ENCODE results near the gene LHFPL4. TPM values are rescaled to one million over a fixed set of nuclear protein-coding genes. Genes with fewer than 3 reads are reported as not detected.
"Not testable (repeated sequence)": the region's sequence is repeated elsewhere in the genome, so short reads cannot be mapped to it uniquely, and the experiment has no call there.

LHFPL4 gene
- total and polyA plus RNA-seq, 2 of the 8 experiments (the other 6 are each of a cell fraction or from before 2014, with no cell fraction given): 5.0 to 16.9 TPM

- H3K18ac ChIP-seq (ENCODE audit: extremely low read depth, low read length); H3K4ac ChIP-seq (replicated peaks; ENCODE audit: insufficient read length, low read depth, low read length); H3K9ac ChIP-seq (replicated peaks in 1 of 4; ENCODE audit: extremely low read depth in 1 of 4, low read depth in 3 of 4, low read length in 3 of 4); H4K91ac ChIP-seq (replicated peaks; ENCODE audit: insufficient read length, low read length); H2BK120ac ChIP-seq (replicated peaks; ENCODE audit: low read depth, low read length); H3K14ac ChIP-seq (ENCODE audit: insufficient read length); H3K9me3 ChIP-seq (ENCODE audit: insufficient read depth in 2 of 2, low read depth in 1 of 2, low read length in 1 of 2); H3K23me2 ChIP-seq (ENCODE audit: low read depth, low read length); H2BK15ac ChIP-seq (ENCODE audit: low read length); H2AFZ ChIP-seq (ENCODE audit: low read length); H4K5ac ChIP-seq (ENCODE audit: insufficient read length, low read depth, low read length); H2BK12ac ChIP-seq (ENCODE audit: low read depth, low read length); H4K20me1 ChIP-seq (replicated peaks in 1 of 2; ENCODE audit: control insufficient read depth in 1 of 2, insufficient read depth in 2 of 2, low read length in 2 of 2); H3K36me3 ChIP-seq (ENCODE audit: control insufficient read depth in 2 of 4, insufficient read depth in 4 of 4, low read length in 3 of 4); H2BK20ac ChIP-seq (ENCODE audit: low read length); FAIRE-seq; H3K23ac ChIP-seq (ENCODE audit: insufficient read length); H3K79me1 ChIP-seq (ENCODE audit: low read depth, low read length); DNase-seq (ENCODE audit: low read depth in 1 of 2, low spot score in 2 of 2); H2BK5ac ChIP-seq (ENCODE audit: low read depth, low read length); H2AK5ac ChIP-seq (ENCODE audit: low read depth, low read length); H3K4me1 ChIP-seq (replicated peaks in 1 of 4; ENCODE audit: control insufficient read depth in 3 of 4, insufficient read depth in 4 of 4, low read length in 3 of 4); H4K8ac ChIP-seq (ENCODE audit: extremely low read depth, insufficient read depth, low read length); H3K56ac ChIP-seq (replicated peaks; ENCODE audit: insufficient read length, low read depth, low read length); H3K4me2 ChIP-seq (ENCODE audit: insufficient read depth in 1 of 2, low read depth in 2 of 2, low read length in 2 of 2); H3K4me3 ChIP-seq (ENCODE audit: extremely low read depth in 1 of 4, insufficient read depth in 2 of 4, low read depth in 3 of 4, low read length in 4 of 4); POLR2A ChIA-PET (ENCODE audit: partially characterized antibody); H3K27ac ChIP-seq (ENCODE audit: low read depth, low read length); H3K79me2 ChIP-seq (ENCODE audit: control insufficient read depth in 1 of 2, insufficient read depth in 2 of 2, low read length in 2 of 2): not testable (repeated sequence)
- peaks cover 0 to 25% (median 20%) of the 10 kb centered on the region in 4 experiments; a peak in 6 of 7 replicates for H3K27me3 ChIP-seq (replicated peaks in 1 of 4; ENCODE audit: control insufficient read depth in 3 of 4, extremely low read depth in 1 of 4, insufficient read depth in 3 of 4, low read length in 3 of 4)
- CTCF ChIA-PET (ENCODE audit: partially characterized antibody): interaction anchor here (0.7 kb wide), 1 partner anchor 228 kb away, joined by 3 read pairs; no protein-coding TSS in a partner anchor
- WGBS, 2 experiments (ENCODE audit: extremely low coverage in 1 of 2, insufficient coverage in 1 of 2, insufficient read length in 1 of 2, insufficient replicate concordance in 2 of 2, low coverage in 1 of 2, low lambda C conversion rate in 2 of 2, missing lambda C conversion rate in 1 of 2): 78% methylated on average over 13 of the region's 15 CpGs; no CpG with 5 or more reads in 1 of the 2 experiments
These were observed 59.6 kb downstream of the LHFPL4 start for GRCh38 chr3:9494036-9494435.

Measured in H1 (cell line).